Measurements from ENCODE around the gene SMAD1. TPM values are rescaled to one million over a fixed set of nuclear protein-coding genes. Genes with fewer than 3 reads are reported as not detected.

The SMAD1 gene
- total and polyA plus RNA-seq, 12 donors = 1.4 to 23.8 (median 14.2) TPM

DNA sequence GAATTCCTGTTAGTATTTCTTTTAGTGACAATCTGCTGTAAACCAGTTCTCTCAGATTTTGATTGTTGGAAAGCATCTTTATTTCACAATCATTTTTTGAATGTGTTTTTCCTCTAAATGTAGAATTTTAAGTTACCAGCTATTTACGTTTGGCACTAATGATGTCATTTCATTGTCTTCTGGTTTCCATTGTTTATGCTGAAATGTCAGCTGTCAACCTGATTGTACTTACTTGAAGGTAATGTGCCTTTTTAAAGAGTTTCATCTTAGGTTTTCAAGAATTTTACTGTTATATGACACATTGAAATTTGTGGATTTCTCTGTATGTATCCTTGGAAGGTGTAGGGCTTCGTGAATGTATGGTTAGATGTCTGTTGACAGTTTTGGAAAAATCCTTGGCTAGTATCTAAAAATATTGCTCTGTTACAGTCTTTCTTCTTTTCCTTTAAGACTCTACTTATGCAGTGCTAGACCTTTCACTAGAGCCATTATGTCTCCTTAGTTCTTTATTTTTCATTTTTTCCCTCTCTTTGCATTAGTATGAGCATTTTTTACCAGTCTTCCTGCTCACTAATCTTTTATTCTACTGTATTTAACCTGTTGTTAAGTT, 30.4 kb downstream of the SMAD1 start:
- intact Hi-C loops (cut with DNase I) = no loop called here
- WGBS, 4 donors = 69 to 76% (median 70%) methylated on average over 2 of the region's 2 CpGs
- no peaks in the 10 kb centered on the region for H3K27me3 ChIP-seq
- H3K27ac ChIP-seq = no peak overlapping the region
- DNase-seq = no peak
- H3K4me3 ChIP-seq = no peak overlapping the region
- H3K36me3 ChIP-seq (replicated peaks in 1 of 2) = no peaks in the 10 kb centered on the region
- H3K4me1 ChIP-seq (replicated peaks in 1 of 2) = peaks cover 4 to 10% of the 10 kb centered on the region in 2 donors
- no peak for TF ChIP-seq CTCF (IDR thresholded peaks at IDR 0.05)
- no peak for TF ChIP-seq POLR2A (IDR thresholded peaks at IDR 0.05)
- H3K9me3 ChIP-seq (replicated peaks in 1 of 3) = peaks cover 0 to 18% (median 0%) of the 10 kb centered on the region in 3 donors

DNA sequence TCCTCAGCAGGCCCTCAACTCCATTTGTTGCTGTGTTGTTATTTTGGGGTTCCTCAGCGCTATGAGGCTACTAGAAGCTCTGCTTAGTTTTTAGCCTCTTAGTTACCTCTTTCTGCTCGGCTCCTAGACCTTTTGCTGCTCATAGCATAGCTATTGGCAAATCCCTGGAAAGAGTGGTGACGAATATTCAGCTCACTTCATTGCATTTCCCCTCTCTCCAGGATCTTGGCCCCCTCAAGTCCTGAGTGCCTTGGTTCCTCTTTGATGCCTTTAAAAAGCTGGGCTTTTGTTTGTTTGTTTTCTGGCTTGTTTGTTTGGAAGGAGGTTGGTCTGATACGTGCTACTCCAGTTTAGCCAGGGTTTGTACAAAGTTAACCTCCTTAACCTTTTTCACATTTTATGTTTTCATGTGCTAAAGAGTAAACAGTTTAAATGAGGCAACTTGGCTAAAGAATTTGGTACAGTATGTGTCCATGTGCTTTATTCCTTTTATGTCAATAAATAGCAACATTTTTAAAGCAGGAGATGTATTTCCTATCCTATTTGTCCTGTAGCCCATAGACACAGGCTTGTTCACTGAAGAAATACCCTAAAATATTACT, 31.5 kb downstream of the SMAD1 start:
- TF ChIP-seq CTCF (IDR thresholded peaks at IDR 0.05) = no peak
- TF ChIP-seq POLR2A (IDR thresholded peaks at IDR 0.05) = no peak
- Histone ChIP-seq H3K27ac (no peak overlapping the region), H3K4me1 (replicated peaks in 1 of 2) (no peaks in the 10 kb centered on the region), H3K9me3 (replicated peaks in 1 of 3) (peaks cover 0 to 18% (median 0%) of the 10 kb centered on the region in 3 donors), H3K36me3 (replicated peaks in 1 of 2) (no peaks in the 10 kb centered on the region), H3K4me3 (no peak overlapping the region), H3K27me3 (no peaks in the 10 kb centered on the region)
- intact Hi-C loops (cut with DNase I) = no loop called here
- 86 to 91% (median 89%) methylated on average over 4 of the region's 4 CpGs for WGBS, 4 donors
- DNase-seq = no peak

- 93 to 100% (median 96%) methylated on average over 1 of the region's 1 CpG for WGBS, 4 donors
- Histone ChIP-seq H3K9me3 (replicated peaks in 1 of 3) (no peaks in the 10 kb centered on the region), H3K4me3 (no peak overlapping the region), H3K36me3 (replicated peaks in 1 of 2) (no peaks in the 10 kb centered on the region), H3K27me3 (no peaks in the 10 kb centered on the region), H3K4me1 (replicated peaks in 1 of 2) (peaks cover 0 to 2% of the 10 kb centered on the region in 2 donors), H3K27ac (no peak overlapping the region)
- TF ChIP-seq CTCF (IDR thresholded peaks at IDR 0.05) = no peak
- TF ChIP-seq POLR2A (IDR thresholded peaks at IDR 0.05) = no peak
- DNase-seq = no peak
- intact Hi-C loops (cut with DNase I) = no loop called here
Observed at GRCh38 chr4:145520172-145520571, 38.5 kb downstream of the SMAD1 start.

DNA sequence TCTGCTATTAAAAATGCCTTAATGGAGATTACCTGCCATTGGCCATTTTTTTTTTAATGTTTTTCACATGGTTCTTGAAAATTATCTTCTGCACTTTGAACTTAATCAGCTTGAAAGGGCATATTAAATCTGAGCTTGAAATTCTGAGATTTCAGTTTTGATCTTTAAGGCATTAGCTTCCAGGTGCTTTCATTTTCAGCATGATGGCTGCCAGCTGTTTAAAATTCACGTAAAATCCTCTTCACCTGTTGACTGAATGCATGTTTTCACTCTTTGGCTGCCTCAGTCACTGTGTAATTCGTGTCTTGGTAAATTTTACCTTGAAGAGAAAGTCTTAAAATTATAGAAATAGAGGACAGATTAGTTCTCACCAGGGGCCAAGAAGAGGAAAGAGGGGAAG, 39.6 kb downstream of the SMAD1 start:
- H3K4me3 ChIP-seq = no peak overlapping the region
- TF ChIP-seq CTCF (IDR thresholded peaks at IDR 0.05) = no peak
- no peak for TF ChIP-seq POLR2A (IDR thresholded peaks at IDR 0.05)
- no peaks in the 10 kb centered on the region for H3K36me3 ChIP-seq (replicated peaks in 1 of 2)
- H3K9me3 ChIP-seq (replicated peaks in 1 of 3) = no peaks in the 10 kb centered on the region
- H3K27me3 ChIP-seq = no peaks in the 10 kb centered on the region
- DNase-seq = no peak
- intact Hi-C loops (cut with DNase I) = no loop called here
- H3K4me1 ChIP-seq (replicated peaks in 1 of 2) = peaks cover 0 to 10% of the 10 kb centered on the region in 2 donors
- no peak overlapping the region for H3K27ac ChIP-seq
- WGBS, 4 donors = 89 to 96% (median 94%) methylated on average over 2 of the region's 2 CpGs
